Measurements from ENCODE around the gene GHITM.
"Not testable (repeated sequence)": the region's sequence is repeated elsewhere in the genome, so short reads cannot be mapped to it uniquely, and the experiment has no call there.

GHITM gene

GRCh38 chr10:84176836-84177474, 37.6 kb downstream of the GHITM start:
- DNase-seq (ENCODE audit: low spot score) = no peak

- DNase-seq (ENCODE audit: low spot score) = no peak
These were observed 38.3 kb downstream of the GHITM start for GRCh38 chr10:84177541-84178141.

- DNase-seq (ENCODE audit: low spot score) = no peak
These were observed 38.9 kb downstream of the GHITM start for GRCh38 chr10:84178160-84178609.

- peak; percentile 53 for DNase-seq (ENCODE audit: low spot score)
These were observed 39.9 kb downstream of the GHITM start for GRCh38 chr10:84179059-84179710.

- not testable (repeated sequence) for DNase-seq (ENCODE audit: low spot score)
These were observed 41.1 kb downstream of the GHITM start for GRCh38 chr10:84180386-84180785.

GRCh38 chr10:84181631-84182030, 42.3 kb downstream of the GHITM start:
- DNase-seq (ENCODE audit: low spot score) = no peak

GRCh38 chr10:84184517-84184916, 45.2 kb downstream of the GHITM start:
- no peak for DNase-seq (ENCODE audit: low spot score)

- DNase-seq (ENCODE audit: low spot score) = no peak
These were observed 46.3 kb downstream of the GHITM start for GRCh38 chr10:84185526-84186175.

- no peak for DNase-seq (ENCODE audit: low spot score)
These were observed 49.5 kb downstream of the GHITM start for GRCh38 chr10:84188815-84189214.

- DNase-seq (ENCODE audit: low spot score) = no peak
These were observed 51.3 kb downstream of the GHITM start for GRCh38 chr10:84190621-84191020.

GRCh38 chr10:84191106-84191505, 51.8 kb downstream of the GHITM start:
- DNase-seq (ENCODE audit: low spot score) = no peak

- DNase-seq (ENCODE audit: low spot score) = no peak
These were observed 54.0 kb downstream of the GHITM start for GRCh38 chr10:84193327-84193726.

GRCh38 chr10:84193846-84194423, 54.6 kb downstream of the GHITM start:
- no peak for DNase-seq (ENCODE audit: low spot score)

GRCh38 chr10:84194424-84195043, 55.2 kb downstream of the GHITM start, which contains the start of gene CDHR1:
TSS of gene CDHR1 (plus strand) at chr10:84194537. CDS start at chr10:84194761, 224 bp downstream.
- no peak for DNase-seq (ENCODE audit: low spot score)

GRCh38 chr10:84195044-84195830, 55.9 kb downstream of the GHITM start:
- no peak for DNase-seq (ENCODE audit: low spot score)

- no peak for DNase-seq (ENCODE audit: low spot score)
These were observed 56.8 kb downstream of the GHITM start for GRCh38 chr10:84196083-84196482.

- DNase-seq (ENCODE audit: low spot score) = no peak
These were observed 57.6 kb downstream of the GHITM start for GRCh38 chr10:84196941-84197340.

- DNase-seq (ENCODE audit: low spot score) = no peak
These were observed 58.3 kb downstream of the GHITM start for GRCh38 chr10:84197643-84198042.

- DNase-seq (ENCODE audit: low spot score) = no peak
These were observed 59.1 kb downstream of the GHITM start for GRCh38 chr10:84198206-84198915.

GRCh38 chr10:84200537-84201243, 61.4 kb downstream of the GHITM start:
- no peak for DNase-seq (ENCODE audit: low spot score)
